OCI-LY1 (cell line): ENCODE measurements around the gene ZNF613.

Experiments
- EZH2 ChIP-seq: fragments of 200-600 bp; sonication (generic), shearing (Covaris generic); IDR thresholded peaks from 2 replicates; pipeline ENCODE4 v1.8.0; 2017; ENCODE audit warnings: borderline replicate concordance, mixed run types, mild to moderate bottlenecking, antibody characterized with exemption, low read length, moderate library complexity, mixed read lengths
- TF ChIP-seq, protein P1 (sequence below): fragments of 200-600 bp; sonication (generic), shearing (Covaris generic); IDR thresholded peaks from 2 replicates; pipeline ENCODE4 v1.5.1; 2017; ENCODE audit warnings: mild to moderate bottlenecking, antibody characterized with exemption, low read length, moderate library complexity, mixed read lengths

DNA sequence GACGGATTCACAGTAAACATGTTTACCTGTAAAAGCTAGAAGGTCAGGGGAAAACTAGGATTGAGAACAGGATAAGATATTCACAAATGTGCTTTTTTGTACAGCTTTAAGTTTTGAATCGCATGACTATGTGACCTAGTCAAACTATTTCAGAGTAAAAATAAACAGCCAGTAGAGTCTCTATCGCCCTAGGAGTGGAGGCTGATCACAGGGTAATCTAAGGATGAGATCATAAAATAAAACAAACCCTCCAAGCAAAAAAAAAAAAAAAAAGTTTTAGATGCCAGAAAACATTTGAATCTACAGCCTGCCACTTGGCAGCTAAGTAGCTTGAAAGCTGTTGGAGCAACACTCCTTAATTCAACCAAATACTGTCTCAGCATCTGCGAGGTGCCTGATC lies 32.5 kb downstream of the ZNF613 start:
- no peak for TF ChIP-seq EZH2
- TF ChIP-seq, protein P1, sequence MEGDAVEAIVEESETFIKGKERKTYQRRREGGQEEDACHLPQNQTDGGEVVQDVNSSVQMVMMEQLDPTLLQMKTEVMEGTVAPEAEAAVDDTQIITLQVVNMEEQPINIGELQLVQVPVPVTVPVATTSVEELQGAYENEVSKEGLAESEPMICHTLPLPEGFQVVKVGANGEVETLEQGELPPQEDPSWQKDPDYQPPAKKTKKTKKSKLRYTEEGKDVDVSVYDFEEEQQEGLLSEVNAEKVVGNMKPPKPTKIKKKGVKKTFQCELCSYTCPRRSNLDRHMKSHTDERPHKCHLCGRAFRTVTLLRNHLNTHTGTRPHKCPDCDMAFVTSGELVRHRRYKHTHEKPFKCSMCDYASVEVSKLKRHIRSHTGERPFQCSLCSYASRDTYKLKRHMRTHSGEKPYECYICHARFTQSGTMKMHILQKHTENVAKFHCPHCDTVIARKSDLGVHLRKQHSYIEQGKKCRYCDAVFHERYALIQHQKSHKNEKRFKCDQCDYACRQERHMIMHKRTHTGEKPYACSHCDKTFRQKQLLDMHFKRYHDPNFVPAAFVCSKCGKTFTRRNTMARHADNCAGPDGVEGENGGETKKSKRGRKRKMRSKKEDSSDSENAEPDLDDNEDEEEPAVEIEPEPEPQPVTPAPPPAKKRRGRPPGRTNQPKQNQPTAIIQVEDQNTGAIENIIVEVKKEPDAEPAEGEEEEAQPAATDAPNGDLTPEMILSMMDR, result no peak
